H1 (cell line): ENCODE data around the gene PCAT7. TPM values are rescaled to one million over a fixed set of nuclear protein-coding genes. Genes with fewer than 3 reads are reported as not detected.

Source experiments
- CHD7 ChIP-seq: fragments of 300-600 bp; sonication (generic); IDR thresholded peaks from 2 replicates; pipeline ENCODE4 v1.7.1; 2012; ENCODE audit warnings: low read length, moderate library complexity, mild to moderate bottlenecking, inconsistent platforms; ENCODE audit not compliant: insufficient replicate concordance
- GABPA ChIP-seq: IDR thresholded peaks from 2 replicates; pipeline ENCODE4 v1.6.1; 2011; ENCODE audit warnings: mild to moderate bottlenecking, low read length, moderate library complexity, borderline replicate concordance; ENCODE audit not compliant: insufficient read depth
- KDM5A ChIP-seq: fragments of 200-600 bp; IDR thresholded peaks from 2 replicates; pipeline ENCODE4 v1.7.1; 2012; ENCODE audit warnings: mild to moderate bottlenecking, low read length, inconsistent platforms, mixed read lengths
- RAD21 ChIP-seq, 2 experiments: IDR thresholded peaks in 1 of 2; conservative IDR thresholded peaks in 1 of 2; 2 replicates each; pipeline ENCODE4 v1.6.1; 2011; ENCODE audit warnings: low read depth in 2 of 2, low read length in 2 of 2, improper control_type of control experiment in 1 of 2, inconsistent platforms in 1 of 2, mild to moderate bottlenecking in 1 of 2, moderate library complexity in 1 of 2
- polyA plus RNA-seq, 7 experiments: library from polyadenylated mRNA; depleted of rRNA in 3 of 7; stranded (reverse) in 5 of 7; unstranded in 2 of 7; fragments of >200 nt in 5 of 7; fragments of 200-250 nt in 2 of 7; gene quantifications; 1 replicate in 5 of 7; 2 replicates in 1 of 7; 4 replicates in 1 of 7; pipeline versions ENCODE4 v1.2.1 to v1.2.3, GENCODE V29; 2011 to 2013; ENCODE audit warnings: missing spikeins in 2 of 7, mixed read lengths in 2 of 7
- total RNA-seq: library from RNA; stranded (reverse); fragmentation: NEBNext Ultra II Directional; extraction: Animal tissue kit (Norgen Biotek cat#: 25700); gene quantifications from 2 replicates; pipeline ENCODE4 v1.2.1, GENCODE V29; 2021
- TF ChIP-seq, protein P1 (sequence below), 3 experiments: IDR thresholded peaks; 1 replicate in 2 of 3; 2 replicates in 1 of 3; pipeline versions ENCODE4 v1.5.1 to v1.6.1; 2011; ENCODE audit warnings: low read length in 3 of 3, mild to moderate bottlenecking in 3 of 3, inconsistent platforms in 2 of 3, low read depth in 1 of 3, moderate library complexity in 1 of 3; ENCODE audit not compliant: insufficient read depth in 1 of 3; ENCODE audit errors: control extremely low read depth in 1 of 3

PCAT7 gene
- total and polyA plus RNA-seq, 2 of the 8 experiments (the other 6 are each of a cell fraction or from before 2014, with no cell fraction given): 3.2 to 4.1 TPM

DNA sequence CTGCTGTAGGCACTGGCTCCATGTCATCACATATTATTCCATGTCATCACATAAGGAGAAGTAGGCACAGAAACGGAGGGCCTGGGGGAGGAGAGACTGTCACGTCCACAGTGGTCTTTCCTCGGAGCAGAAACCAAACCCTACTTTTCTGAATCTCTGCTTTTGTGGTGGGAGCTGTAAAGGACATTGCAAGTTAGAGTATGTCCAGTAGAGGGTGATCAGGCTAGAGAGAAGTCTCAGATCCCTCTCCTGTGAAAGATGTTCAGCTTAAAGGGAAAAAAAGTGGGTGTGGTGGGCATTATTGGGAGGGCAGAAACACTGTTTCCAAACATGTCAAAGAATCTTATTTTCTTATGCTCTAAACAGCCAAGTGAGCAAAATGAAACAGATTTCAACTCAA is 58.1 kb downstream of the PCAT7 start (continued):
- TF ChIP-seq CHD7: no peak
- no peak for TF ChIP-seq KDM5A
- TF ChIP-seq GABPA: no peak
- TF ChIP-seq, protein P1, sequence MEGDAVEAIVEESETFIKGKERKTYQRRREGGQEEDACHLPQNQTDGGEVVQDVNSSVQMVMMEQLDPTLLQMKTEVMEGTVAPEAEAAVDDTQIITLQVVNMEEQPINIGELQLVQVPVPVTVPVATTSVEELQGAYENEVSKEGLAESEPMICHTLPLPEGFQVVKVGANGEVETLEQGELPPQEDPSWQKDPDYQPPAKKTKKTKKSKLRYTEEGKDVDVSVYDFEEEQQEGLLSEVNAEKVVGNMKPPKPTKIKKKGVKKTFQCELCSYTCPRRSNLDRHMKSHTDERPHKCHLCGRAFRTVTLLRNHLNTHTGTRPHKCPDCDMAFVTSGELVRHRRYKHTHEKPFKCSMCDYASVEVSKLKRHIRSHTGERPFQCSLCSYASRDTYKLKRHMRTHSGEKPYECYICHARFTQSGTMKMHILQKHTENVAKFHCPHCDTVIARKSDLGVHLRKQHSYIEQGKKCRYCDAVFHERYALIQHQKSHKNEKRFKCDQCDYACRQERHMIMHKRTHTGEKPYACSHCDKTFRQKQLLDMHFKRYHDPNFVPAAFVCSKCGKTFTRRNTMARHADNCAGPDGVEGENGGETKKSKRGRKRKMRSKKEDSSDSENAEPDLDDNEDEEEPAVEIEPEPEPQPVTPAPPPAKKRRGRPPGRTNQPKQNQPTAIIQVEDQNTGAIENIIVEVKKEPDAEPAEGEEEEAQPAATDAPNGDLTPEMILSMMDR (IDR thresholded peaks at IDR 0.05; ENCODE audit: control extremely low read depth in 1 of 3, insufficient read depth in 1 of 3, low read depth in 1 of 3, low read length in 3 of 3): peak in 2 of 3 experiments; percentile 18 to 47; a peak in 2 of 4 replicates
- peak; percentile 23 to 47; a peak in 3 of 4 replicates for TF ChIP-seq RAD21 (IDR thresholded peaks at IDR 0.05 in 1 of 2, conservative IDR thresholded peaks at IDR 0.05 in 1 of 2; ENCODE audit: low read depth in 2 of 2, low read length in 2 of 2)
- TF ChIP-seq, all 59 proteins: peak for 2
